ENCODE measurements around the gene TMEM156. TPM values are rescaled to one million over a fixed set of nuclear protein-coding genes. Genes with fewer than 3 reads are reported as not detected.

Gene TMEM156
- total and polyA plus RNA-seq, 3 experiments from 2014 or later: 6.7 to 24.3 (median 7.3) TPM

DNA sequence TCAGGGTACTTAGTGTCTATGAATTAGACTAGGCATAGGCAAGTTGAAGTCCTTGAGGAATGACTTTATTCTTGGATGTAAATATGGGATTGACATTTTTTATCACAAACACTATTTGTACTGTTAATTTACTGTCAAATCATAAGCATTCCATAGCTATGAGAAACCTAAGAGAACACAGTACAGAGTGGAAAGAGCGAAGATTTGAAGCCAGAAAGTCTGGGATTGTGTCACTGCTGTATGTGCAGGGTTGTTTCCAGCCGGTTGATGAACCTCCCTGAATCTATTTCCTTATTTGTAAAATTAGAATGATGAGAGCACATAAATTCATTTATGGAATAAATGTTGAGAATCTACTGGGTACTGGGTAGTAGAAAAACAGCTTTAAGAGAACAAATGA, 15.5 kb upstream of the TMEM156 start:
- POLR2A ChIA-PET: no interaction called here
- peak overlapping the region in 3 of 7 donors; percentile 32 to 71 (median 41) for H3K4me3 Mint-ChIP-seq
- DNase-seq: no peak

DNA sequence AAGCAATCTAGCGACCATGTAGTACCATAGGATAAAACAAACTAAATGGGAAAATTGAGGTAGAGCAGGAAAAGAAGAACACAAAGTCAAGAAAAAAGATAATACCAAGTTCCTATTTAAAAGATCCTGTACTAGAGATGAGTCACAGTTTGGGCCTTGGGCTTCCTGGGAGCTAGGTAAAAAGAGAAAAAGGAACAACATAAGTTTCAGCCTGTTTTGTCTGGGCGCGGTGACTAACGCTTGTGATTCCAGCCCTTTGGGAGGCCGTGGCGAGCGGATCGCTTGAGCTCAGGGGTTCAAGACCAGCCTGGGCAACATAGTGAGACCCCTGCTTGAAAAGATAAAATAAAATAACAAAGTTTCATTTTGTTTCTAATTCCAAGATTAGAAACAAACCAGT, 14.0 kb upstream of the TMEM156 start:
- H3K36me3 Mint-ChIP-seq: peaks cover 0 to 6% (median 3%) of the 10 kb centered on the region in 3 donors
- peaks cover 0 to 3% of the 10 kb centered on the region in 2 donors for H3K27me3 Mint-ChIP-seq
- no peaks in the 10 kb centered on the region for H3K9me3 Mint-ChIP-seq
- CTCF ChIA-PET: interaction anchor here (1.0 to 3.5 kb wide), 5 partner anchors 17 to 148 kb away, joined by 3 to 14 read pairs (median 3); no protein-coding TSS in a partner anchor
- no peak for DNase-seq
- H3K36me3 ChIP-seq (ENCODE audit: insufficient read depth, low read length): no peaks in the 10 kb centered on the region
- peaks cover 48 to 70% (median 63%) of the 10 kb centered on the region in 3 donors for H3K4me1 Mint-ChIP-seq
- peak overlapping the region; percentile 40 for H3K27ac ChIP-seq (ENCODE audit: low read depth, low read length)
- peak overlapping the region; percentile 80 to 97 (median 94) for H3K4me3 Mint-ChIP-seq
- no peaks in the 10 kb centered on the region for H3K27me3 ChIP-seq (ENCODE audit: insufficient read depth, low read length, poor library complexity, severe bottlenecking)
- H3K4me3 ChIP-seq (ENCODE audit: low read length): no peak overlapping the region
- peaks cover 40% of the 10 kb centered on the region for H3K4me1 ChIP-seq (ENCODE audit: insufficient read depth, low read length)
- H3K9me3 ChIP-seq (ENCODE audit: low read length): no peaks in the 10 kb centered on the region
- H3K27ac Mint-ChIP-seq: peak overlapping the region; percentile 52 to 98 (median 96)
- POLR2A ChIA-PET: interaction anchor here (1.1 to 1.4 kb wide), 2 partner anchors 15 to 143 kb away, joined by 3 read pairs; no protein-coding TSS in a partner anchor

More for the DNA sequence above, 15.5 kb upstream of the TMEM156 start:
- Mint-ChIP-seq H3K27ac (peak overlapping the region in 6 of 8 donors; percentile 2 to 97 (median 28)), H3K36me3 (peaks cover 0 to 6% (median 3%) of the 10 kb centered on the region in 3 donors), H3K9me3 (no peaks in the 10 kb centered on the region), H3K27me3 (peaks cover 0 to 3% of the 10 kb centered on the region in 2 donors), H3K4me1 (peaks cover 45 to 72% (median 65%) of the 10 kb centered on the region in 3 donors)
- Histone ChIP-seq H3K4me1 (ENCODE audit: insufficient read depth, low read length) (peaks cover 40% of the 10 kb centered on the region), H3K4me3 (ENCODE audit: low read length) (no peak overlapping the region), H3K9me3 (ENCODE audit: low read length) (no peaks in the 10 kb centered on the region), H3K27ac (ENCODE audit: low read depth, low read length) (no peak overlapping the region), H3K36me3 (ENCODE audit: insufficient read depth, low read length) (no peaks in the 10 kb centered on the region), H3K27me3 (ENCODE audit: insufficient read depth, low read length, poor library complexity, severe bottlenecking) (no peaks in the 10 kb centered on the region)
- CTCF ChIA-PET: no interaction called here

DNA sequence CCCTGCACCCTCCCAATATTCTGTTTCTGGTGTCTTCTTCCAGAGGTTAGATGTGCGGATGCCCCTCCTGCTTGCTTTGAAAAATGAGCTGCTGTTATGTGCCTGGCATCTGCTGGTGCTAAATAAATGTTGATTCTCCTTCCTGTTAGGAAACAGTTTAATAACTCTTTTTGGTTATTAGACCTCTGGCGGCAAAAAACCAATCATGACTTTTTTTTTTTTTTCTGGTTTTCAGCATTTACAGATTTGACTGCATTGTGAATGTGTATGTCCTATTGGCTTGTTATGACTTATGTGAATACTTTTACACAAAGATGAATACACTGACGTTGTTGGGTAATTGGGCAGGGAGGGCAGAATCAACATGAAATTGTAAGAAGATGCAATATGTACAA, 13.6 kb upstream of the TMEM156 start:
- Mint-ChIP-seq H3K9me3 (no peaks in the 10 kb centered on the region), H3K27me3 (peaks cover 0 to 3% of the 10 kb centered on the region in 2 donors), H3K4me3 (peak overlapping the region; percentile 80 to 97 (median 94)), H3K36me3 (peaks cover 0 to 6% (median 1%) of the 10 kb centered on the region in 3 donors), H3K27ac (peak overlapping the region; percentile 57 to 98 (median 97)), H3K4me1 (peaks cover 48 to 66% (median 62%) of the 10 kb centered on the region in 3 donors)
- Histone ChIP-seq H3K9me3 (ENCODE audit: low read length) (no peaks in the 10 kb centered on the region), H3K27me3 (ENCODE audit: insufficient read depth, low read length, poor library complexity, severe bottlenecking) (no peaks in the 10 kb centered on the region), H3K4me1 (ENCODE audit: insufficient read depth, low read length) (peaks cover 40% of the 10 kb centered on the region), H3K4me3 (ENCODE audit: low read length) (peak overlapping the region; percentile 52), H3K27ac (ENCODE audit: low read depth, low read length) (peak overlapping the region; percentile 72), H3K36me3 (ENCODE audit: insufficient read depth, low read length) (no peaks in the 10 kb centered on the region)
- ChIA-PET CTCF (interaction anchor here (0.8 to 3.5 kb wide), 9 partner anchors 15 to 148 kb away, joined by 3 to 14 read pairs (median 3); no protein-coding TSS in a partner anchor), POLR2A (interaction anchor here (0.7 to 1.4 kb wide), 3 partner anchors 11 to 413 kb away, joined by 3 to 4 read pairs (median 4); partner anchors contain the start of genes LIAS and RPL9)
- peak in 2 of 5 donors; percentile 21 to 32 for DNase-seq

DNA sequence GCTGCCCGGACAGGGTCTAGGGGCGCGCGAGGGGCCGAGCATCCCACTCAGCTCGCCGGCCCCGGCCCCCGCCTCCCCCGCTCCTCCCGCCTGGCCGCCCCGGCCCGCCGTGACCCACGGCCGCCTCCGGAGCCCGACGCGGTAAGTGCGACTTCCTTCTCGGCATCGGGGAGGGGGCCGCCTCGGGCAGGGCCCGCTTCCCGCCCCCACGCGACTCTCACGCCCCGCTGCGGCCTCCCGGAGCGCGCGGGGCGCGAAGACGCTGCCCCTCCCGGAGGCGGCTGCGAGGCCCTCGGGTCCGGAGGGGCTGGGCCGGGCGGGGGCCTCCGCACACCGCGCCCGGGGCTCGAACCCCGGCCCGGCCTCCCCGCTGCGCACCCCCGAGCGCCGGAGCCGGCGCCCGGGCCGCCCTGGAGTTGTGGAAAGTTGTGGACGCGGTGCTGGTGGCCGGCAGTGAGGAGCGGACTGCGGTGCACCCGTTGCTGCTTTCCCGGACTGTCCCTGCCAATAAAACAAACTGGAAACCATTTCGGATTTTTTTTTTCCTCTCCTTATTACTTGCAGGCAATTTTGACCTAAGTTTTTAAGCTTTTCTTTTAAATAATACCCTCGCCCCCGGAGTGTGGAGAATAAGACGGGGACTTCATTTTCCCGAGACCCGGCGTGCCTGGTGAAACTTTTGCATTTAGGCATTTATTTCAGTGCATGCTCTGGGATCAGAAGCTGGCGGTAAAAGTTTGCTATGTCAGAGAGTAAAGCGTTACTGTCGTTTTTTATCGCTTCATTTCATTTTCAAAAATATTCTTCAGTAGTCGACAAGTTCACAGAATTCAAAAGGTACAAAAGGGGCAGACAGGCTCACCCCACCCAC, 13.0 kb upstream of the TMEM156 start:
- Mint-ChIP-seq H3K4me3 (peak overlapping the region; percentile 80 to 97 (median 94)), H3K27ac (peak overlapping the region; percentile 57 to 98 (median 97)), H3K36me3 (peaks cover 0 to 6% (median 0%) of the 10 kb centered on the region in 3 donors), H3K9me3 (no peaks in the 10 kb centered on the region), H3K4me1 (peaks cover 48 to 60% (median 58%) of the 10 kb centered on the region in 3 donors), H3K27me3 (peaks cover 0 to 3% of the 10 kb centered on the region in 2 donors)
- H3K4me1 ChIP-seq (ENCODE audit: insufficient read depth, low read length): peaks cover 40% of the 10 kb centered on the region
- ChIA-PET POLR2A (interaction anchor here (0.6 to 1.7 kb wide), 6 partner anchors 11 to 413 kb away, joined by 3 to 10 read pairs (median 4); partner anchors contain the start of genes LIAS, RPL9 and TMEM156), CTCF (interaction anchor here (0.8 to 3.5 kb wide), 9 partner anchors 15 to 147 kb away, joined by 3 to 14 read pairs (median 3); no protein-coding TSS in a partner anchor)
- H3K36me3 ChIP-seq (ENCODE audit: insufficient read depth, low read length): no peaks in the 10 kb centered on the region
- peak overlapping the region; percentile 52 for H3K4me3 ChIP-seq (ENCODE audit: low read length)
- peak overlapping the region; percentile 72 for H3K27ac ChIP-seq (ENCODE audit: low read depth, low read length)
- no peaks in the 10 kb centered on the region for H3K9me3 ChIP-seq (ENCODE audit: low read length)
- peak in 3 of 5 donors; percentile 21 to 54 (median 54) for DNase-seq
- no peaks in the 10 kb centered on the region for H3K27me3 ChIP-seq (ENCODE audit: insufficient read depth, low read length, poor library complexity, severe bottlenecking)

DNA sequence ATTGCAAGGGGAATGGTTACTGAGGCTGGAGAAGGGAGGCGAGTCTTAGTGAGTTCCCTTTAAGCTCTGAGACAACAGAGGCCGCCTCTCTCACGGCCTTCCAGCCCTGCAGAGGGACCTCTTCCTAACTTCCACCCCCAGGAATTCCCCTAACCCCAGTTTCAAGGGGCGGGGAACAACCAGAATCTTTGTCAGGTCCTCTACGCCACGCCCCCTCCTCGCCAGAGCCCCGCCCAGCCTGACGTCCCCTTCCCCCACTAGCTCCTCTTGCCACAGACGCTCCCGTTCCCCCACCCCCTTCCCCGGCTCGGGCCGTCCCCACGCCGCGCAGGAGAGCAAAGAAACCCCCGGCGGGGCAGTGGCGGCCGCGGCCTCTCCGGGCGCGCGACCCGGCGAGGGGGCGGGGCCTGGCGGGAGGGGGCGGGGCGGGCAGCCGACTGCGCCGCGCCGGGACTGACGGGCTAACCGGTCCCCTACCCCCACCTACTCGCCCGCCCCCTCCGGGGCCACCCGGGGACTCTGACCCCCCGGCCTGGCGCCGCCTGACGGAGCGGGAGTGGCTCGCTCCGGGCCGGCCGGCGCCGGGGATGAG, 12.3 kb upstream of the TMEM156 start:
- peaks cover 0 to 3% of the 10 kb centered on the region in 2 donors for H3K27me3 Mint-ChIP-seq
- ChIA-PET CTCF (interaction anchor here (0.7 to 3.5 kb wide), 3 partner anchors 15 to 142 kb away, joined by 3 to 14 read pairs (median 5); no protein-coding TSS in a partner anchor), POLR2A (interaction anchor here (0.8 to 1.7 kb wide), 4 partner anchors 12 to 137 kb away, joined by 3 to 10 read pairs (median 5); partner anchors contain the start of gene WDR19)
- H3K27ac ChIP-seq (ENCODE audit: low read depth, low read length): peak overlapping the region; percentile 72
- H3K27ac Mint-ChIP-seq: peak overlapping the region; percentile 93 to 99 (median 96)
- H3K27me3 ChIP-seq (ENCODE audit: insufficient read depth, low read length, poor library complexity, severe bottlenecking): no peaks in the 10 kb centered on the region
- no peaks in the 10 kb centered on the region for H3K9me3 Mint-ChIP-seq
- peak overlapping the region; percentile 91 to 96 (median 95) for H3K4me3 Mint-ChIP-seq
- H3K4me3 ChIP-seq (ENCODE audit: low read length): peak overlapping the region; percentile 65
- no peaks in the 10 kb centered on the region for H3K36me3 ChIP-seq (ENCODE audit: insufficient read depth, low read length)
- peaks cover 40% of the 10 kb centered on the region for H3K4me1 ChIP-seq (ENCODE audit: insufficient read depth, low read length)
- peaks cover 48 to 60% (median 57%) of the 10 kb centered on the region in 3 donors for H3K4me1 Mint-ChIP-seq
- H3K9me3 ChIP-seq (ENCODE audit: low read length): no peaks in the 10 kb centered on the region
- peak; percentile 86 to 96 (median 93) for DNase-seq
- H3K36me3 Mint-ChIP-seq: peaks cover 0 to 6% (median 0%) of the 10 kb centered on the region in 3 donors

DNA sequence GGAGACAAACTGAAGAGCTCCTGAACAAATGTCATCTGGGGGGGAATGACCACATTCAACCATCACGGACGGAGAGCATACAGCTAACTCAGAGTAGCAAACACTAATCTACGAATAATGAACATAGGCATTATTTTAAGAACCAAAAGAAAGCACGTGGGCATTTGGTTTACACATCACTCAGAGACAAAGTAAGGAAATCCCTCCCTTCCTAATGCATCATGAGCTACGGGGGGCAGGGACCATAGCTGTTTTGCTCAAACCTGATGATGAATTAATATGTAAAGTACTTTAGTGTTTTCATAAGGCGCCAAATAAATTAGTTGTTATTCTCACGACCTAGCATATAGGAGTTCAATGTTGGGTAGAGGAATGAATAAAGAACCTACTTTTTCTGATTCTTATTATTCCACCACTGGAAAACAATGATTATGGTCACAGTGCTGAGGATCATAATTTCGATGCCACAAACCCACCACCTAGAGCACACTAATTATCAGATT, 11.7 kb upstream of the TMEM156 start:
- Mint-ChIP-seq H3K27ac (peak overlapping the region; percentile 93 to 99 (median 96)), H3K27me3 (peaks cover 0 to 3% of the 10 kb centered on the region in 2 donors), H3K36me3 (peaks cover 0 to 6% (median 0%) of the 10 kb centered on the region in 3 donors), H3K4me3 (peak overlapping the region; percentile 91 to 96 (median 95)), H3K9me3 (no peaks in the 10 kb centered on the region), H3K4me1 (peaks cover 48 to 56% (median 56%) of the 10 kb centered on the region in 3 donors)
- CTCF ChIA-PET: interaction anchor here (0.7 to 3.5 kb wide), 4 partner anchors 14 to 141 kb away, joined by 3 to 14 read pairs (median 4); no protein-coding TSS in a partner anchor
- POLR2A ChIA-PET: interaction anchor here (0.8 to 1.7 kb wide), 4 partner anchors 11 to 138 kb away, joined by 3 to 10 read pairs (median 5); partner anchors contain the start of gene WDR19
- DNase-seq: peak in 2 of 5 donors; percentile 2 to 30
- Histone ChIP-seq H3K4me3 (ENCODE audit: low read length) (peak overlapping the region; percentile 65), H3K27me3 (ENCODE audit: insufficient read depth, low read length, poor library complexity, severe bottlenecking) (no peaks in the 10 kb centered on the region), H3K4me1 (ENCODE audit: insufficient read depth, low read length) (peaks cover 39% of the 10 kb centered on the region), H3K36me3 (ENCODE audit: insufficient read depth, low read length) (no peaks in the 10 kb centered on the region), H3K27ac (ENCODE audit: low read depth, low read length) (peak overlapping the region; percentile 72), H3K9me3 (ENCODE audit: low read length) (no peaks in the 10 kb centered on the region)

Data from CD8-positive, alpha-beta memory T cell (primary cell).